Spleen (tissue), 11 donors: ENCODE data around the gene PHB1. TPM values are rescaled to one million over a fixed set of nuclear protein-coding genes. Genes with fewer than 3 reads are reported as not detected.

Experiments
- DNase-seq: peaks from one replicate; pipeline ENCODE4 v3.0.0-alpha.2; 2020
- H3K27ac ChIP-seq, 8 donors: fragments of 200-600 bp; sonication (generic) in 7 of 8; 1 replicate in 4 of 8; 2 replicates in 4 of 8; pipeline versions ENCODE4 v1.5.0 to v1.8.0; 2016 to 2021; ENCODE audit warnings: inconsistent platforms in 4 of 8, mild to moderate bottlenecking in 4 of 8, moderate library complexity in 1 of 8
- H3K27me3 ChIP-seq, 7 donors: fragments of 200-600 bp; sonication (generic) in 6 of 7; replicated peaks in 1 of 7; 1 replicate in 4 of 7; 2 replicates in 3 of 7; pipeline versions ENCODE4 v1.5.0 to v1.8.0; 2016 to 2021; ENCODE audit warnings: inconsistent platforms in 3 of 7, mild to moderate bottlenecking in 1 of 7
- H3K36me3 ChIP-seq, 6 donors: fragments of 200-600 bp; sonication (generic) in 5 of 6; 1 replicate in 4 of 6; 2 replicates in 2 of 6; pipeline versions ENCODE4 v1.5.0 to v1.8.0; 2016 to 2021; ENCODE audit warnings: inconsistent platforms in 2 of 6
- H3K4me1 ChIP-seq, 6 donors: fragments of 200-600 bp; sonication (generic) in 5 of 6; 1 replicate in 3 of 6; 2 replicates in 3 of 6; pipeline versions ENCODE4 v1.5.0 to v1.8.0; 2016 to 2021; ENCODE audit warnings: inconsistent platforms in 3 of 6
- H3K4me3 ChIP-seq, 8 donors: fragments of 200-600 bp; sonication (generic) in 7 of 8; 1 replicate in 4 of 8; 2 replicates in 4 of 8; pipeline versions ENCODE4 v1.5.0 to v1.8.0; 2016 to 2021; ENCODE audit warnings: inconsistent platforms in 4 of 8, mild to moderate bottlenecking in 4 of 8, moderate library complexity in 2 of 8
- H3K9me3 ChIP-seq, 8 donors: fragments of 200-600 bp; sonication (generic) in 7 of 8; 1 replicate in 4 of 8; 2 replicates in 4 of 8; pipeline versions ENCODE4 v1.5.0 to v1.8.0; 2016 to 2021; ENCODE audit warnings: inconsistent platforms in 4 of 8
- CTCF ChIP-seq, 11 experiments: fragments of 200-600 bp in 7 of 11; fragments of 450-650 bp in 4 of 11; sonication (generic) in 4 of 11; IDR thresholded peaks in 8 of 11; conservative IDR thresholded peaks in 3 of 11; 1 replicate in 7 of 11; 2 replicates in 4 of 11; pipeline versions ENCODE4 v1.4.0 to v1.8.0; 2016 to 2021; ENCODE audit warnings: antibody characterized with exemption in 11 of 11, inconsistent platforms in 4 of 11, mild to moderate bottlenecking in 1 of 11
- POLR2A ChIP-seq, 3 donors: fragments of 450-650 bp; IDR thresholded peaks; one replicate each; pipeline ENCODE4 v1.5.1; 2017; ENCODE audit warnings: antibody characterized with exemption in 3 of 3, mild to moderate bottlenecking in 1 of 3
- POLR2AphosphoS5 ChIP-seq, 3 donors: sonication (generic); formaldehyde crosslinking; IDR thresholded peaks; one replicate each; pipeline ENCODE4 v1.5.1; 2017; ENCODE audit warnings: antibody characterized with exemption in 3 of 3
- WGBS, 5 donors: extraction: QIAGEN DNeasy Blood & Tissue Kit in 3 of 5; methylation state at CpG; one replicate each; pipeline versions ENCODE4 v1.1.5 to v1.1.7; 2013 to 2018; 5-methylcytosine and 5-hydroxymethylcytosine counted together
- intact Hi-C: fragments of 100-400 bp; cut with DNase I; formaldehyde crosslinking; loops from one replicate; pipeline ENCODE4 v1.15.0; 2023; ENCODE audit warnings: low total_unique reads
- polyA plus RNA-seq, 3 donors: library from polyadenylated mRNA; stranded (reverse); fragments of 200-250 nt; gene quantifications; one replicate each; pipeline ENCODE4 v1.2.1, GENCODE V29; 2013
- total RNA-seq, 7 donors: library from RNA; depleted of rRNA in 3 of 7; stranded (reverse); fragments of >200 nt in 3 of 7; fragmentation: NEBNext Ultra II Directional in 4 of 7; extraction: Animal tissue kit (Norgen Biotek cat#: 25700) in 4 of 7; gene quantifications; one replicate each; pipeline versions ENCODE4 v1.1.0 to v1.2.1, GENCODE V29; 2016 to 2021
- donor health status: healthy with polysubstance abuse.
- donor health status: DM: no; HTN: no; CAD: no; lungs with moderate emphysema.
- donor health status: DM: no; HTN: no; CAD: no.
- donor health status: Bipolar disorder and iron deficiency.
- donor health status: healthy.
- donor health status: DM: no; HTN: no; CAD: no.
- donor health status: DM: yes; HTN: yes; CAD: no.

Gene PHB1
- total and polyA plus RNA-seq, 10 donors = 49.4 to 109 (median 71.4) TPM

GRCh38 chr17:49445591-49445990 is 30.9 kb upstream of the PHB1 start:
- 81 to 93% (median 85%) methylated on average over 6 to 7 of the region's 7 CpGs for WGBS, 5 donors
- no peak for DNase-seq
- TF ChIP-seq POLR2AphosphoS5 (IDR thresholded peaks at IDR 0.05) (no peak), CTCF (IDR thresholded peaks at IDR 0.05 in 8 of 11, conservative IDR thresholded peaks at IDR 0.05 in 3 of 11) (no peak), POLR2A (IDR thresholded peaks at IDR 0.05) (no peak)

GRCh38 chr17:49444384-49444783 is 29.7 kb upstream of the PHB1 start:
- H3K27ac ChIP-seq = no peak overlapping the region
- 79 to 90% (median 83%) methylated on average over 12 of the region's 12 CpGs for WGBS, 5 donors
- H3K27me3 ChIP-seq = peaks cover 0 to 46% (median 5%) of the 10 kb centered on the region in 7 donors
- no peak overlapping the region for H3K4me3 ChIP-seq
- intact Hi-C loops = no loop called here
- TF ChIP-seq POLR2A (IDR thresholded peaks at IDR 0.05) = no peak
- no peak for TF ChIP-seq POLR2AphosphoS5 (IDR thresholded peaks at IDR 0.05)
- TF ChIP-seq CTCF (IDR thresholded peaks at IDR 0.05 in 8 of 11, conservative IDR thresholded peaks at IDR 0.05 in 3 of 11) = no peak
- no peak for DNase-seq
- peaks cover 0 to 3% (median under 1%) of the 10 kb centered on the region in 6 donors for H3K4me1 ChIP-seq
- no peaks in the 10 kb centered on the region for H3K9me3 ChIP-seq
- H3K36me3 ChIP-seq = no peaks in the 10 kb centered on the region

More at GRCh38 chr17:49445591-49445990, 30.9 kb upstream of the PHB1 start:
- H3K27ac ChIP-seq = no peak overlapping the region
- H3K36me3 ChIP-seq = no peaks in the 10 kb centered on the region
- intact Hi-C loops = no loop called here
- peaks cover 0 to 7% (median 5%) of the 10 kb centered on the region in 6 donors for H3K4me1 ChIP-seq
- H3K27me3 ChIP-seq = peaks cover 0 to 33% (median 0%) of the 10 kb centered on the region in 7 donors
- H3K9me3 ChIP-seq = no peaks in the 10 kb centered on the region
- no peak overlapping the region for H3K4me3 ChIP-seq

- Histone ChIP-seq H3K4me1 (peaks cover 0 to 9% (median 4%) of the 10 kb centered on the region in 6 donors), H3K9me3 (no peaks in the 10 kb centered on the region), H3K4me3 (no peak overlapping the region), H3K36me3 (no peaks in the 10 kb centered on the region), H3K27me3 (peaks cover 0 to 51% (median 10%) of the 10 kb centered on the region in 7 donors), H3K27ac (no peak overlapping the region)
- WGBS, 5 donors = 59 to 71% (median 69%) methylated on average over 6 of the region's 6 CpGs
- DNase-seq = no peak
- TF ChIP-seq CTCF (IDR thresholded peaks at IDR 0.05 in 8 of 11, conservative IDR thresholded peaks at IDR 0.05 in 3 of 11) = no peak
- no peak for TF ChIP-seq POLR2A (IDR thresholded peaks at IDR 0.05)
- TF ChIP-seq POLR2AphosphoS5 (IDR thresholded peaks at IDR 0.05) = no peak
- intact Hi-C loops = no loop called here
Observed at GRCh38 chr17:49443862-49444261, 29.2 kb upstream of the PHB1 start.

- DNase-seq = no peak
- Histone ChIP-seq H3K4me1 (peaks cover 0 to 16% (median 8%) of the 10 kb centered on the region in 6 donors), H3K36me3 (no peaks in the 10 kb centered on the region), H3K27ac (no peak overlapping the region), H3K4me3 (no peak overlapping the region), H3K27me3 (peaks cover 0 to 68% (median 10%) of the 10 kb centered on the region in 7 donors), H3K9me3 (no peaks in the 10 kb centered on the region)
- TF ChIP-seq POLR2A (IDR thresholded peaks at IDR 0.05) (no peak), POLR2AphosphoS5 (IDR thresholded peaks at IDR 0.05) (no peak), CTCF (IDR thresholded peaks at IDR 0.05 in 8 of 11, conservative IDR thresholded peaks at IDR 0.05 in 3 of 11) (no peak)
- 91 to 97% (median 93%) methylated on average over 9 of the region's 9 CpGs for WGBS, 5 donors
- intact Hi-C loops = no loop called here
Observed at GRCh38 chr17:49442041-49442440, 27.4 kb upstream of the PHB1 start.
